Spleen (tissue), 11 donors: ENCODE data around the gene ABCB4. TPM values are rescaled to one million over a fixed set of nuclear protein-coding genes. Genes with fewer than 3 reads are reported as not detected.

ENCODE experiments used
- DNase-seq: peaks from one replicate; pipeline ENCODE4 v3.0.0-alpha.2; 2020
- H3K27ac ChIP-seq, 8 donors: fragments of 200-600 bp; sonication (generic) in 7 of 8; 1 replicate in 4 of 8; 2 replicates in 4 of 8; pipeline versions ENCODE4 v1.5.0 to v1.8.0; 2016 to 2021; ENCODE audit warnings: inconsistent platforms in 4 of 8, mild to moderate bottlenecking in 4 of 8, moderate library complexity in 1 of 8
- H3K27me3 ChIP-seq, 7 donors: fragments of 200-600 bp; sonication (generic) in 6 of 7; replicated peaks in 1 of 7; 1 replicate in 4 of 7; 2 replicates in 3 of 7; pipeline versions ENCODE4 v1.5.0 to v1.8.0; 2016 to 2021; ENCODE audit warnings: inconsistent platforms in 3 of 7, mild to moderate bottlenecking in 1 of 7
- H3K36me3 ChIP-seq, 6 donors: fragments of 200-600 bp; sonication (generic) in 5 of 6; 1 replicate in 4 of 6; 2 replicates in 2 of 6; pipeline versions ENCODE4 v1.5.0 to v1.8.0; 2016 to 2021; ENCODE audit warnings: inconsistent platforms in 2 of 6
- H3K4me1 ChIP-seq, 6 donors: fragments of 200-600 bp; sonication (generic) in 5 of 6; 1 replicate in 3 of 6; 2 replicates in 3 of 6; pipeline versions ENCODE4 v1.5.0 to v1.8.0; 2016 to 2021; ENCODE audit warnings: inconsistent platforms in 3 of 6
- H3K4me3 ChIP-seq, 8 donors: fragments of 200-600 bp; sonication (generic) in 7 of 8; 1 replicate in 4 of 8; 2 replicates in 4 of 8; pipeline versions ENCODE4 v1.5.0 to v1.8.0; 2016 to 2021; ENCODE audit warnings: inconsistent platforms in 4 of 8, mild to moderate bottlenecking in 4 of 8, moderate library complexity in 2 of 8
- H3K9me3 ChIP-seq, 8 donors: fragments of 200-600 bp; sonication (generic) in 7 of 8; 1 replicate in 4 of 8; 2 replicates in 4 of 8; pipeline versions ENCODE4 v1.5.0 to v1.8.0; 2016 to 2021; ENCODE audit warnings: inconsistent platforms in 4 of 8
- POLR2A ChIP-seq, 3 donors: fragments of 450-650 bp; IDR thresholded peaks; one replicate each; pipeline ENCODE4 v1.5.1; 2017; ENCODE audit warnings: antibody characterized with exemption in 3 of 3, mild to moderate bottlenecking in 1 of 3
- POLR2AphosphoS5 ChIP-seq, 3 donors: sonication (generic); formaldehyde crosslinking; IDR thresholded peaks; one replicate each; pipeline ENCODE4 v1.5.1; 2017; ENCODE audit warnings: antibody characterized with exemption in 3 of 3
- WGBS, 5 donors: extraction: QIAGEN DNeasy Blood & Tissue Kit in 3 of 5; methylation state at CpG; one replicate each; pipeline versions ENCODE4 v1.1.5 to v1.1.7; 2013 to 2018; 5-methylcytosine and 5-hydroxymethylcytosine counted together
- intact Hi-C: fragments of 100-400 bp; cut with DNase I; formaldehyde crosslinking; loops from one replicate; pipeline ENCODE4 v1.15.0; 2023; ENCODE audit warnings: low total_unique reads
- polyA plus RNA-seq, 3 donors: library from polyadenylated mRNA; stranded (reverse); fragments of 200-250 nt; gene quantifications; one replicate each; pipeline ENCODE4 v1.2.1, GENCODE V29; 2013
- total RNA-seq, 7 donors: library from RNA; depleted of rRNA in 3 of 7; stranded (reverse); fragments of >200 nt in 3 of 7; fragmentation: NEBNext Ultra II Directional in 4 of 7; extraction: Animal tissue kit (Norgen Biotek cat#: 25700) in 4 of 7; gene quantifications; one replicate each; pipeline versions ENCODE4 v1.1.0 to v1.2.1, GENCODE V29; 2016 to 2021
- TF ChIP-seq, protein P1 (sequence below), 11 experiments: fragments of 200-600 bp in 7 of 11; fragments of 450-650 bp in 4 of 11; sonication (generic) in 4 of 11; IDR thresholded peaks in 8 of 11; conservative IDR thresholded peaks in 3 of 11; 1 replicate in 7 of 11; 2 replicates in 4 of 11; pipeline versions ENCODE4 v1.4.0 to v1.8.0; 2016 to 2021; ENCODE audit warnings: antibody characterized with exemption in 11 of 11, inconsistent platforms in 4 of 11, mild to moderate bottlenecking in 1 of 11
- donor health status: healthy with polysubstance abuse.
- donor health status: DM: no; HTN: no; CAD: no; lungs with moderate emphysema.
- donor health status: DM: no; HTN: no; CAD: no.
- donor health status: Bipolar disorder and iron deficiency.
- donor health status: healthy.
- donor health status: DM: no; HTN: no; CAD: no.
- donor health status: DM: yes; HTN: yes; CAD: no.

The ABCB4 gene
- total and polyA plus RNA-seq, 10 donors = 12.1 to 37.5 (median 21.7) TPM

DNA sequence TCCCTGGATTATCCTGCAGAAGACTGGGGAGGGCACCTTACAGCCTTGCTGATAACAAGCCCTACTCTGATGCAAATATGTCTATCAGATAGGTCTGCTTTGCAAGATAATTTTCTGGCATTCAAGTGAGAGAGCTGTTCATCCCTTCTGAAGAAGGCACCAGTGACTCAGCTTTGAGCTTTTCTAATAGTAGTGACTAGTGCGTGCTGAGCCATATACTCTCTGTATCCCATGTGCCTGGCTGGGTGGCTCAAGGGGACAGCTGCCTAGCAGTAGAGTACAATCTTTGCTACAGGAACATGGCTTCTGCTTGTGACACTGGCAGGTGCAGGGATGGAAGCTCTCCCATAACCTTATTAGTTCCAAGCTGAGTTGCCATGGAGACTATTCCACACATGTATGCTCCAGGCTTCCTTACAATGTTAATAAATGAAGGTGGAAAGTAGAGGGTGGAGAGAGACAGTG, 35.0 kb upstream of the ABCB4 start:
- Histone ChIP-seq H3K9me3 (no peaks in the 10 kb centered on the region), H3K36me3 (peaks cover 0 to 31% (median 0%) of the 10 kb centered on the region in 6 donors), H3K4me1 (peaks cover 0 to 9% (median 0%) of the 10 kb centered on the region in 6 donors), H3K27me3 (no peaks in the 10 kb centered on the region), H3K4me3 (no peak overlapping the region), H3K27ac (no peak overlapping the region)
- TF ChIP-seq POLR2A (IDR thresholded peaks at IDR 0.05) (no peak), POLR2AphosphoS5 (IDR thresholded peaks at IDR 0.05) (no peak)
- TF ChIP-seq, protein P1, sequence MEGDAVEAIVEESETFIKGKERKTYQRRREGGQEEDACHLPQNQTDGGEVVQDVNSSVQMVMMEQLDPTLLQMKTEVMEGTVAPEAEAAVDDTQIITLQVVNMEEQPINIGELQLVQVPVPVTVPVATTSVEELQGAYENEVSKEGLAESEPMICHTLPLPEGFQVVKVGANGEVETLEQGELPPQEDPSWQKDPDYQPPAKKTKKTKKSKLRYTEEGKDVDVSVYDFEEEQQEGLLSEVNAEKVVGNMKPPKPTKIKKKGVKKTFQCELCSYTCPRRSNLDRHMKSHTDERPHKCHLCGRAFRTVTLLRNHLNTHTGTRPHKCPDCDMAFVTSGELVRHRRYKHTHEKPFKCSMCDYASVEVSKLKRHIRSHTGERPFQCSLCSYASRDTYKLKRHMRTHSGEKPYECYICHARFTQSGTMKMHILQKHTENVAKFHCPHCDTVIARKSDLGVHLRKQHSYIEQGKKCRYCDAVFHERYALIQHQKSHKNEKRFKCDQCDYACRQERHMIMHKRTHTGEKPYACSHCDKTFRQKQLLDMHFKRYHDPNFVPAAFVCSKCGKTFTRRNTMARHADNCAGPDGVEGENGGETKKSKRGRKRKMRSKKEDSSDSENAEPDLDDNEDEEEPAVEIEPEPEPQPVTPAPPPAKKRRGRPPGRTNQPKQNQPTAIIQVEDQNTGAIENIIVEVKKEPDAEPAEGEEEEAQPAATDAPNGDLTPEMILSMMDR (IDR thresholded peaks at IDR 0.05 in 8 of 11, conservative IDR thresholded peaks at IDR 0.05 in 3 of 11) = no peak
- no peak for DNase-seq
- intact Hi-C loops = no loop called here
- WGBS, 5 donors = 83 to 96% (median 94%) methylated on average over 1 of the region's 1 CpG

DNA sequence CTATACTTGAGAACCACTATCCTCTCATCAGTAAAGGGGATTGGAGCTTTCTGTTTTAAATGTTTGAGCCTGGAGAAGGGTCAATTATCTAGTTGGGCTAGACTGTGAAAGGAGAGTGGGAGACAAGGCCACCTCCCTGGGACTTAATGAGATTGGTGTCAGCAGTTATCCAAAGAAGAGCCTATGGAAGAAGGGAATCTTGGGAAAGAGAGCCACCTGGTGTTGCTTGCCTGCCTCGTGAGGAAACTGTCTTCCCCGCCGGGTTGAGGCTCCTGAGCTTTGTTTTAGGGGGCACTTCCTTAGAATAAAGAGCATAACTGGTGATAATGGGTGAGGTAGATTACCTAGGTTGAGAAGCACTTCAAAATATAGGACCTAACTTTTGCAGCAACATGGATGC, 32.0 kb upstream of the ABCB4 start:
- H3K9me3 ChIP-seq = no peaks in the 10 kb centered on the region
- peaks cover 0 to 21% (median 0%) of the 10 kb centered on the region in 6 donors for H3K36me3 ChIP-seq
- intact Hi-C loops = no loop called here
- no peaks in the 10 kb centered on the region for H3K27me3 ChIP-seq
- H3K4me1 ChIP-seq = peaks cover 0 to 9% (median 0%) of the 10 kb centered on the region in 6 donors
- no peak overlapping the region for H3K4me3 ChIP-seq
- TF ChIP-seq POLR2A (IDR thresholded peaks at IDR 0.05) = no peak
- TF ChIP-seq POLR2AphosphoS5 (IDR thresholded peaks at IDR 0.05) = no peak
- TF ChIP-seq, protein P1 (IDR thresholded peaks at IDR 0.05 in 8 of 11, conservative IDR thresholded peaks at IDR 0.05 in 3 of 11) = no peak
- WGBS, 5 donors = 33 to 76% (median 53%) methylated on average over 3 of the region's 3 CpGs
- H3K27ac ChIP-seq = no peak overlapping the region
- DNase-seq = no peak

DNA sequence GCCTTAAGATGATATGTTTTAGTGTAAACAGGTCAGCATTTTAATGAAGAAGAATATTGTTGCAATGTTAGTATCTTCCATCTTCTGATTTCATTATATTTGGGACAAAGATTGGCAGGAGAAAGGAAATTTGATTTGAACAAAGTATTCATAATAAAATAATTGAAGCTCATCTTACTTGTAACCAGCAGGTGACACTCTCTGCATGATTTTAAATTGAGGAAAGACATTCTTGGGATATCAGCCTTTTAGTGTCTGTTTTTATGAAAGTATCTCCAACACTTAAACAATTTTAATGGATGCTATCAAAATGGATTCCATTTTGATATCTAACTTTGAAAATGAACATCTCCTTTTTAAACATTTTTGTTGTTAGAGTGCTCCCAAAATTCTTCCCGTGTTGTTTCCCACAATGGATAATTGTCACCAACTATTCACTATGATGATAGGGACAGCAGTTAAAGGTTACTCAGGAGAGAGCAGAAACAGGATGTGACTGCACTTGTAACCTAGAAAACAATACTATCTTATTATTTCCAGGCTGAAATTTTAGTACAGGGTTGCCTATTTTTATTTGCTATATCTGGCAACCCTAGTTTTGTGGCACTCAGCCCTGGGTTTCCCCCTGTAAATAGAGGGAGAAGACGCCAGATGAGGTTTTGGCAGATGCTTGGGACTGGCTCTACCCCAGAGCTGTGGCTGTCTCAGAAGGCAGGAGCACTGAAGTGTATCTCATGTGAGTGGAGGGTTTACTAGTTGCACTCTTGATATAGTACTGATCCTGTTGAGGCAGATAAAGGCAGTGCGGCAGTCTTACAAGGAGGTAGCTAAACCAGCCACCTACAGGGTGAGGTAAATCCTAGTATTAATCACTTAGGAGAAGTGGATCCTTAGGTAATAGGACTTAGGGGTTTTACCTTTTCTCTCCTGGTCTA, 31.0 kb upstream of the ABCB4 start:
- Histone ChIP-seq H3K4me1 (peaks cover 0 to 9% (median 0%) of the 10 kb centered on the region in 6 donors), H3K9me3 (no peaks in the 10 kb centered on the region), H3K27me3 (no peaks in the 10 kb centered on the region), H3K36me3 (peaks cover 0 to 21% (median 0%) of the 10 kb centered on the region in 6 donors), H3K27ac (no peak overlapping the region), H3K4me3 (no peak overlapping the region)
- 72 to 86% (median 79%) methylated on average over 3 of the region's 3 CpGs for WGBS, 5 donors
- intact Hi-C loops = no loop called here
- no peak for DNase-seq
- TF ChIP-seq, protein P1 (IDR thresholded peaks at IDR 0.05 in 8 of 11, conservative IDR thresholded peaks at IDR 0.05 in 3 of 11) = peak in 2 of 11 experiments; percentile 7 to 18
- no peak for TF ChIP-seq POLR2AphosphoS5 (IDR thresholded peaks at IDR 0.05)
